HEK293 (cell line): ENCODE results near the gene PSPC1.
"Not testable (repeated sequence)": the region's sequence is repeated elsewhere in the genome, so short reads cannot be mapped to it uniquely, and the experiment has no call there.

Experiments
- CTCF ChIA-PET: fragments of 350-600 bp; formaldehyde crosslinking; extraction: SDS; loops from one replicate; lab custom pipeline; 2021; ENCODE audit warnings: antibody characterized with exemption; lab: Yijun Ruan, JAX
- POLR2A ChIA-PET: fragments of 300-600 bp; formaldehyde crosslinking; extraction: SDS; loops from one replicate; lab custom pipeline; 2020; ENCODE audit warnings: antibody characterized with exemption, inconsistent platforms; lab: Yijun Ruan, JAX
- H3K27ac ChIP-seq: fragments of 200-500 bp; sonication (Bioruptor generic); 2 replicates; pipeline ENCODE4 v1.5.1; 2014; ENCODE audit warnings: low read depth, low read length, control low read depth, inconsistent platforms; ENCODE audit errors: extremely low read depth
- H3K36me3 ChIP-seq, 2 experiments: fragments of 200-500 bp in 1 of 2; sonication (Bioruptor generic) in 1 of 2; 1 replicate in 1 of 2; 2 replicates in 1 of 2; pipeline ENCODE4 v1.5.1; 2014 to 2017; ENCODE audit warnings: inconsistent platforms in 2 of 2, low read length in 2 of 2; ENCODE audit not compliant: control insufficient read depth in 2 of 2, insufficient read depth in 1 of 2
- H3K4me1 ChIP-seq: fragments of 200-500 bp; sonication (Bioruptor generic); 2 replicates; pipeline ENCODE4 v1.5.1; 2014; ENCODE audit warnings: mild to moderate bottlenecking, low read length, inconsistent platforms; ENCODE audit not compliant: control insufficient read depth, insufficient read depth
- H3K4me3 ChIP-seq: 2 replicates; pipeline ENCODE4 v1.5.1; 2011; ENCODE audit warnings: low read depth, mild to moderate bottlenecking, control low read depth, low read length, moderate library complexity
- H3K9me3 ChIP-seq: fragments of 200-500 bp; sonication (Bioruptor generic); 2 replicates; pipeline ENCODE4 v1.5.1; 2014; ENCODE audit warnings: low read depth, low read length, inconsistent platforms; ENCODE audit not compliant: control insufficient read depth, insufficient read depth
- FEZF1 ChIP-seq: fragments of 450-650 bp; formaldehyde crosslinking; IDR thresholded peaks from 2 replicates; pipeline ENCODE4 v1.5.1; 2016; ENCODE audit warnings: missing biosample characterization, missing genetic modification characterization
- HOXD13 ChIP-seq: sonication (generic); formaldehyde crosslinking; IDR thresholded peaks from 2 replicates; pipeline ENCODE4 v1.8.0; 2022; ENCODE audit warnings: missing genetic modification reagents, borderline replicate concordance
- OSR2 ChIP-seq: fragments of 450-650 bp; formaldehyde crosslinking; IDR thresholded peaks from 2 replicates; pipeline ENCODE4 v1.5.1; 2016; ENCODE audit warnings: missing biosample characterization, missing genetic modification characterization
- PRDM10 ChIP-seq: fragments of 450-650 bp; formaldehyde crosslinking; IDR thresholded peaks from 2 replicates; pipeline ENCODE4 v1.5.1; 2016; ENCODE audit warnings: missing biosample characterization, missing genetic modification characterization
- PRDM6 ChIP-seq: fragments of 450-650 bp; formaldehyde crosslinking; IDR thresholded peaks from 2 replicates; pipeline ENCODE4 v1.5.1; 2017; ENCODE audit warnings: missing biosample characterization, missing genetic modification characterization
- REPIN1 ChIP-seq: fragments of 450-650 bp; formaldehyde crosslinking; IDR thresholded peaks from 2 replicates; pipeline ENCODE4 v1.5.1; 2017; ENCODE audit warnings: missing biosample characterization, missing genetic modification characterization, low read depth
- SETDB1 ChIP-seq: IDR thresholded peaks from one replicate; pipeline ENCODE4 v1.6.1; 2017; ENCODE audit warnings: mild to moderate bottlenecking, low read length, moderate library complexity, mixed read lengths; ENCODE audit not compliant: insufficient read length
- ZBTB21 ChIP-seq: fragments of 450-650 bp; formaldehyde crosslinking; IDR thresholded peaks from 2 replicates; pipeline ENCODE4 v1.5.1; 2017; ENCODE audit warnings: missing biosample characterization, missing genetic modification characterization
- ZBTB6 ChIP-seq: fragments of 450-650 bp; formaldehyde crosslinking; IDR thresholded peaks from 2 replicates; pipeline ENCODE4 v1.5.1; 2017; ENCODE audit warnings: missing biosample characterization, missing genetic modification characterization
- ZNF112 ChIP-seq: fragments of 450-650 bp; formaldehyde crosslinking; IDR thresholded peaks from 2 replicates; pipeline ENCODE4 v1.5.0; 2017; ENCODE audit warnings: missing biosample characterization, missing genetic modification characterization
- ZNF121 ChIP-seq: fragments of 450-650 bp; formaldehyde crosslinking; IDR thresholded peaks from 2 replicates; pipeline ENCODE4 v1.5.1; 2016; ENCODE audit warnings: missing biosample characterization, missing genetic modification characterization
- ZNF133 ChIP-seq: fragments of 450-650 bp; formaldehyde crosslinking; IDR thresholded peaks from 2 replicates; pipeline ENCODE4 v1.5.1; 2016; ENCODE audit warnings: missing biosample characterization, missing genetic modification characterization
- ZNF335 ChIP-seq: fragments of 450-650 bp; formaldehyde crosslinking; conservative IDR thresholded peaks from 2 replicates; pipeline ENCODE4 v1.5.1; 2016; ENCODE audit warnings: missing biosample characterization, missing genetic modification characterization
- ZNF394 ChIP-seq: fragments of 450-650 bp; formaldehyde crosslinking; IDR thresholded peaks from 2 replicates; pipeline ENCODE4 v1.5.1; 2016; ENCODE audit warnings: missing biosample characterization, missing genetic modification characterization, mild to moderate bottlenecking, moderate library complexity, borderline replicate concordance
- ZNF549 ChIP-seq: fragments of 450-650 bp; IDR thresholded peaks from 2 replicates; pipeline ENCODE4 v1.5.1; 2018; ENCODE audit warnings: missing biosample characterization, missing genetic modification characterization, mild to moderate bottlenecking, inconsistent platforms, moderate library complexity
- ZNF600 ChIP-seq: fragments of 450-650 bp; formaldehyde crosslinking; IDR thresholded peaks from 2 replicates; pipeline ENCODE4 v1.5.1; 2016; ENCODE audit warnings: missing biosample characterization, missing genetic modification characterization
- ZNF692 ChIP-seq: fragments of 450-650 bp; formaldehyde crosslinking; IDR thresholded peaks from 2 replicates; pipeline ENCODE4 v1.5.1; 2016; ENCODE audit warnings: missing biosample characterization, missing genetic modification characterization

Gene PSPC1

GRCh38 chr13:19817106-19817505 lies 34.4 kb upstream of the PSPC1 start:
- H3K4me3 ChIP-seq = no peak overlapping the region
- H3K9me3 ChIP-seq = no peaks in the 10 kb centered on the region
- H3K4me1 ChIP-seq = no peaks in the 10 kb centered on the region
- TF ChIP-seq ZNF600 (tag by site-specific recombination) (no peak), ZNF112 (tag by site-specific recombination) (no peak), ZBTB21 (tag by site-specific recombination) (no peak), ZNF335 (no peak), ZBTB6 (tag by site-specific recombination) (no peak), REPIN1 (tag by site-specific recombination) (no peak), ZNF394 (no peak), HOXD13 (CRISPR knock-in tag) (no peak)
- no peak overlapping the region for H3K27ac ChIP-seq
- POLR2A ChIA-PET = no interaction called here
- CTCF ChIA-PET = interaction anchor here (0.7 to 1.0 kb wide), 2 partner anchors 9 to 80 kb away, joined by 3 read pairs; no protein-coding TSS in a partner anchor
- H3K36me3 ChIP-seq = peaks cover 8 to 26% of the 10 kb centered on the region in 2 experiments; a peak in 2 of 3 replicates

- TF ChIP-seq ZNF121 (tag by site-specific recombination) = peak; percentile 85
- H3K9me3 ChIP-seq, H3K4me3 ChIP-seq, H3K27ac ChIP-seq, CTCF ChIA-PET, H3K4me1 ChIP-seq: not testable (repeated sequence)
- peaks cover 5 to 24% of the 10 kb centered on the region in 2 experiments; a peak in 2 of 3 replicates for H3K36me3 ChIP-seq
- POLR2A ChIA-PET = interaction anchor here (0.6 kb wide), 1 partner anchor 171 kb away, joined by 5 read pairs; no protein-coding TSS in a partner anchor
Observed at GRCh38 chr13:19815842-19816241, 33.1 kb upstream of the PSPC1 start.

- POLR2A ChIA-PET = no interaction called here
- Histone ChIP-seq H3K9me3 (no peaks in the 10 kb centered on the region), H3K4me3 (no peak overlapping the region), H3K27ac (no peak overlapping the region), H3K4me1 (no peaks in the 10 kb centered on the region), H3K36me3 (no peaks in the 10 kb centered on the region; a peak in 1 of 3 replicates)
- TF ChIP-seq ZNF549 (tag by site-specific recombination) (peak; percentile 98), SETDB1 (peak; percentile 47), ZNF692 (tag by site-specific recombination) (no peak)
- CTCF ChIA-PET = interaction anchor here (1.2 kb wide), 1 partner anchor 9 kb away, joined by 3 read pairs; no protein-coding TSS in a partner anchor
Observed at GRCh38 chr13:19810996-19811881, 28.5 kb upstream of the PSPC1 start.

GRCh38 chr13:19810151-19810550 lies 27.4 kb upstream of the PSPC1 start:
- CTCF ChIA-PET = interaction anchor here (1.2 kb wide), 1 partner anchor 10 kb away, joined by 3 read pairs; no protein-coding TSS in a partner anchor
- H3K9me3 ChIP-seq = no peaks in the 10 kb centered on the region
- no peak overlapping the region for H3K4me3 ChIP-seq
- no peak for TF ChIP-seq ZNF133
- TF ChIP-seq FEZF1 (tag by site-specific recombination) = peak; percentile 18; the same call in 1 of the 2 replicates
- TF ChIP-seq PRDM6 = peak; percentile 73
- peak; percentile 34; the same call in 1 of the 2 replicates for TF ChIP-seq OSR2 (tag by site-specific recombination)
- no peak for TF ChIP-seq PRDM10
- no peaks in the 10 kb centered on the region; a peak in 1 of 3 replicates for H3K36me3 ChIP-seq
- POLR2A ChIA-PET = no interaction called here
- no peak overlapping the region for H3K27ac ChIP-seq
- H3K4me1 ChIP-seq = no peaks in the 10 kb centered on the region
